Smooth muscle cell (in vitro differentiated cells): ENCODE data around the gene CHD5. TPM values are rescaled to one million over a fixed set of nuclear protein-coding genes. Genes with fewer than 3 reads are reported as not detected.

Experiments used
- DNase-seq: peaks from one replicate; lab custom pipeline; 2025; ENCODE audit not compliant: unreplicated experiment; lab: John Stamatoyannopoulos, UW
- H2AFZ ChIP-seq: fragments of 200-600 bp; sonication (generic); 2 replicates; pipeline ENCODE4 v1.6.0; 2016; ENCODE audit warnings: antibody characterized with exemption, low read depth, mild to moderate bottlenecking
- H3F3A ChIP-seq: fragments of 200-600 bp; sonication (generic); 2 replicates; pipeline ENCODE4 v1.6.0; 2017; ENCODE audit warnings: antibody characterized with exemption, low read depth
- H3K27ac ChIP-seq: fragments of 200-600 bp; sonication (generic); 2 replicates; pipeline ENCODE4 v1.5.1; 2016; ENCODE audit warnings: low read depth, mild to moderate bottlenecking
- H3K27me3 ChIP-seq: fragments of 200-600 bp; sonication (generic); 2 replicates; pipeline ENCODE4 v1.6.1; 2016; ENCODE audit warnings: low read depth, mild to moderate bottlenecking
- H3K36me3 ChIP-seq: fragments of 200-600 bp; sonication (generic); 2 replicates; pipeline ENCODE4 v1.5.1; 2016; ENCODE audit warnings: low read depth
- H3K4me1 ChIP-seq: fragments of 200-600 bp; sonication (generic); 2 replicates; pipeline ENCODE4 v1.5.1; 2016; ENCODE audit warnings: low read depth
- H3K4me2 ChIP-seq: fragments of 200-600 bp; sonication (generic); 2 replicates; pipeline ENCODE4 v1.6.0; 2016; ENCODE audit warnings: mild to moderate bottlenecking
- H3K4me3 ChIP-seq: fragments of 200-600 bp; sonication (generic); 2 replicates; pipeline ENCODE4 v1.5.1; 2016; ENCODE audit warnings: mild to moderate bottlenecking
- H3K79me2 ChIP-seq: fragments of 200-600 bp; sonication (generic); 2 replicates; pipeline ENCODE4 v1.6.0; 2016; ENCODE audit warnings: low read depth, mild to moderate bottlenecking
- H3K9ac ChIP-seq: fragments of 200-600 bp; sonication (generic); 2 replicates; pipeline ENCODE4 v1.6.0; 2016; ENCODE audit warnings: low read depth
- H3K9me3 ChIP-seq: fragments of 200-600 bp; sonication (generic); replicated peaks from 2 replicates; pipeline ENCODE4 v1.5.1; 2016; ENCODE audit warnings: low read depth
- H4K20me1 ChIP-seq: fragments of 200-600 bp; sonication (generic); 2 replicates; pipeline ENCODE4 v1.6.0; 2016; ENCODE audit warnings: low read depth
- WGBS: methylation state at CpG from one replicate; pipeline ENCODE4 v1.1.7; 2016; ENCODE audit warnings: low lambda C conversion rate; 5-methylcytosine and 5-hydroxymethylcytosine counted together
- polyA plus RNA-seq: library from polyadenylated mRNA; unstranded; fragments of >200 nt; fragmentation: Nextera tagmentation; extraction: Ambion mirVana; gene quantifications from 2 replicates; pipeline ENCODE4 v1.2.1, GENCODE V29; 2016
- total RNA-seq: library from RNA; depleted of rRNA; stranded (reverse); fragments of >200 nt; gene quantifications from 2 replicates; pipeline ENCODE4 v1.2.3, GENCODE V29; 2014
- TF ChIP-seq, protein P1 (sequence below): fragments of 200-600 bp; sonication (generic); IDR thresholded peaks from 2 replicates; pipeline ENCODE4 v1.5.1; 2017; ENCODE audit warnings: borderline replicate concordance, mild to moderate bottlenecking, antibody characterized with exemption; ENCODE audit not compliant: insufficient read depth, poor library complexity, severe bottlenecking

The CHD5 gene
- total and polyA plus RNA-seq, 2 experiments from 2014 or later: 0.40 TPM; not detected in 1

DNA sequence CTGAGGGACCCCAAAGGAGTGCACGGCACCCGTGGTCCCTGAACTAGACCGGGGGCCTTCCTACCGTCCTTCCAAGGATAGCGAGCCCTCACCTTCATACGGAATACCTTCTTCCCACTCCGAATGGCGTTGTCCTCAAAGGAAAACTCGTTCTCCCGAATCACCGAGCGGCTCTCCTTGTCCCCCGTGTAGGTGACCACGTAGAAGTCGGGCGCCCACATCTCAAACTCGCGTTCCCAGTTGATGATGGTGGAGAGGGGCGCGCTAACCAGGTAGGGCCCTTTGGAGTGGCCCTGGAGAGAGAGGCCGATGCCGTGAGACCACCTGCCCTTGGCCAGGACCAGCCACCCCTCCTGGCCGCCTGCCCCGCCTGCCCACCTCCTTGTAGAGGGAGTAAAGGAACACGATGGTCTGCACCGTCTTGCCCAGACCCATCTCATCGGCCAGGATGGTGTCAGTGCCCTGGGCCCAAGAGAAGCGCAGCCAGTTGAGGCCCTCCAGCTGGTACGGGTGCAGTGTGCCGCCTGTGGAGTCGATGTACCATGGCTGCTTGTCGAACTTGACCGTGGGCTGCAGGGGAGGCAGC, 38.0 kb downstream of the CHD5 start:
- Histone ChIP-seq H3F3A (no peaks in the 10 kb centered on the region), H3K79me2 (no peaks in the 10 kb centered on the region), H3K9ac (no peak overlapping the region), H3K27ac (no peak overlapping the region), H3K27me3 (no peaks in the 10 kb centered on the region), H3K4me2 (no peak overlapping the region), H3K36me3 (no peaks in the 10 kb centered on the region), H3K4me3 (no peak overlapping the region), H4K20me1 (no peaks in the 10 kb centered on the region), H3K9me3 (no peaks in the 10 kb centered on the region), H2AFZ (no peak overlapping the region), H3K4me1 (no peaks in the 10 kb centered on the region)
- no peak for DNase-seq
- TF ChIP-seq, protein P1, sequence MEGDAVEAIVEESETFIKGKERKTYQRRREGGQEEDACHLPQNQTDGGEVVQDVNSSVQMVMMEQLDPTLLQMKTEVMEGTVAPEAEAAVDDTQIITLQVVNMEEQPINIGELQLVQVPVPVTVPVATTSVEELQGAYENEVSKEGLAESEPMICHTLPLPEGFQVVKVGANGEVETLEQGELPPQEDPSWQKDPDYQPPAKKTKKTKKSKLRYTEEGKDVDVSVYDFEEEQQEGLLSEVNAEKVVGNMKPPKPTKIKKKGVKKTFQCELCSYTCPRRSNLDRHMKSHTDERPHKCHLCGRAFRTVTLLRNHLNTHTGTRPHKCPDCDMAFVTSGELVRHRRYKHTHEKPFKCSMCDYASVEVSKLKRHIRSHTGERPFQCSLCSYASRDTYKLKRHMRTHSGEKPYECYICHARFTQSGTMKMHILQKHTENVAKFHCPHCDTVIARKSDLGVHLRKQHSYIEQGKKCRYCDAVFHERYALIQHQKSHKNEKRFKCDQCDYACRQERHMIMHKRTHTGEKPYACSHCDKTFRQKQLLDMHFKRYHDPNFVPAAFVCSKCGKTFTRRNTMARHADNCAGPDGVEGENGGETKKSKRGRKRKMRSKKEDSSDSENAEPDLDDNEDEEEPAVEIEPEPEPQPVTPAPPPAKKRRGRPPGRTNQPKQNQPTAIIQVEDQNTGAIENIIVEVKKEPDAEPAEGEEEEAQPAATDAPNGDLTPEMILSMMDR: no peak
- 96% methylated on average over 33 of the region's 33 CpGs for WGBS

DNA sequence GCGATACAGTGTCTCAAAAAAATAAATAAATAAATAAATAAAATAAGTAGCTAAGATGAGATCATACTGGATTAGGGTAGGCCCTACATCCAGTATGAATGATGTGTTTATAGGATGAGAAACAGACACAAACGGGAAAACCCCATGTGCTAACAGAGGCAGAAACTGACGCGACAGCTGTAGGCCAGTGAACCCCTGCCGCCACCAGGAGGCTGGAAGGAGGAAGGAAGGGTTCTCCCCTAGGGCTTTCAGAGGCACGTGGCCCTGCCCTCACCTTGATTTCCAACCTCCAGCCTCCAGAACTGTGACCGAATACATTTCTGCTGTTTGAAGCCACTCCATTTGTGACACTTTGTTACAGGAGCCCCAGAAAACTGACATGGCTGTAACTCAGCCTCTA, 38.5 kb downstream of the CHD5 start:
- Histone ChIP-seq H3K4me3 (no peak overlapping the region), H3K4me2 (no peak overlapping the region), H4K20me1 (no peaks in the 10 kb centered on the region), H3K79me2 (no peaks in the 10 kb centered on the region), H3F3A (no peaks in the 10 kb centered on the region), H3K36me3 (no peaks in the 10 kb centered on the region), H2AFZ (no peak overlapping the region), H3K27ac (no peak overlapping the region), H3K4me1 (no peaks in the 10 kb centered on the region), H3K9ac (no peak overlapping the region), H3K9me3 (no peaks in the 10 kb centered on the region), H3K27me3 (no peaks in the 10 kb centered on the region)
- TF ChIP-seq, protein P1: no peak
- 33% methylated on average over 7 of the region's 7 CpGs for WGBS
- no peak for DNase-seq

DNA sequence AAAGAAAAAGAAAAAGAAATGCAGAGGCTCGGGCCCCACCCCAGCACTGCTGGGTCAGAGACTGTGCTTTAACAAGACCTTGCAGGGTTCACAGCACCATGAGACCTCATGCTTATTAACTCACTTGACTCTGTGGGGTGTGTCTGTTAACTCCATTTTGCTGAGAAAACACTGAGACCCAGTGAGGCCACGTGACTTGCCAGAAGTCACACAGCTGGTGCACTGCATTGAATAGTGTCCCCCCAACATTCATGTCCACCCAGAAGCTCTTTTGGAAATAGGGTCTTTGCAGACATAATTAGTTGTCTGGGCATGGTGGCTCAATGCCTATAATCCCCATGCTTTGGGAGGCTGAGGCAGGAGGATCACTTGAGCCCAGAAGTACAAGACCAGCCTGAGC, 39.7 kb downstream of the CHD5 start:
- H2AFZ ChIP-seq: no peak overlapping the region
- no peaks in the 10 kb centered on the region for H3K36me3 ChIP-seq
- TF ChIP-seq, protein P1: no peak
- DNase-seq: no peak
- no peaks in the 10 kb centered on the region for H3K27me3 ChIP-seq
- no peak overlapping the region for H3K9ac ChIP-seq
- no peak overlapping the region for H3K4me3 ChIP-seq
- 91% methylated on average over 2 of the region's 2 CpGs for whole genome bisulfite sequencing
- H3K79me2 ChIP-seq: no peaks in the 10 kb centered on the region
- H3K9me3 ChIP-seq: no peaks in the 10 kb centered on the region
- H3K27ac ChIP-seq: no peak overlapping the region
- H3K4me1 ChIP-seq: no peaks in the 10 kb centered on the region
- no peak overlapping the region for H3K4me2 ChIP-seq
- H3F3A ChIP-seq: no peaks in the 10 kb centered on the region
- no peaks in the 10 kb centered on the region for H4K20me1 ChIP-seq

DNA sequence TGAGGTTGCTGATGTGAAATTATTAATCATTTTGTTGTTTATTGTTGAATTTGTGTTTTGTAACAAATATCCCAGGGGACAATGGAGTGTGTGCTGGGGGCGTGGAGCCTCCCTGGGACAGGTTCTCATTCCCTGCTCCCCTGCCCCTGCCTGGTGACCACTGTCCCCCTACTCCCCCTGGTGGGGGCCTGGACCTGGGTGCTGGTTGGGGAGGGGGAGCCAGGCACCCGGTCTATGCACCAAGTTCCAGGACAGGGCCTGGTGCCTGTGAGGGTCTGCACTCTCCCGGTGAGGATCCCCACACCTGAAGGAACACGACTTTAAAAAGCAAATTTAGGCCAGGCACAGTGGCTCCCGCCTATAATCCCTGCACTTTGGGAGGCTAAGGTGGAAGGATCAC, 42.4 kb downstream of the CHD5 start:
- no peak overlapping the region for H3K4me2 ChIP-seq
- no peaks in the 10 kb centered on the region for H4K20me1 ChIP-seq
- TF ChIP-seq, protein P1: no peak
- H3K9ac ChIP-seq: no peak overlapping the region
- H2AFZ ChIP-seq: no peak overlapping the region
- H3K27me3 ChIP-seq: no peaks in the 10 kb centered on the region
- no peaks in the 10 kb centered on the region for H3K36me3 ChIP-seq
- no peaks in the 10 kb centered on the region for H3K9me3 ChIP-seq
- H3K4me1 ChIP-seq: no peaks in the 10 kb centered on the region
- H3K27ac ChIP-seq: no peak overlapping the region
- WGBS: 74% methylated on average over 2 of the region's 5 CpGs
- no peaks in the 10 kb centered on the region for H3K79me2 ChIP-seq
- no peaks in the 10 kb centered on the region for H3F3A ChIP-seq
- DNase-seq: no peak
- no peak overlapping the region for H3K4me3 ChIP-seq
